IPS-20b (cell line): ENCODE measurements around the gene RPS14.
A peak's percentile ranks its signal among the peaks of the same experiment; 100 is the strongest.
"Not testable (repeated sequence)": the region's sequence is repeated elsewhere in the genome, so short reads cannot be mapped to it uniquely, and the experiment has no call there.

ENCODE experiments used
- H3K27ac ChIP-seq: one replicate; pipeline ENCODE4 v1.5.1; 2013; ENCODE audit warnings: low read length
- H3K27me3 ChIP-seq: 2 replicates; pipeline ENCODE4 v1.6.1; 2013; ENCODE audit warnings: mild to moderate bottlenecking, low read length, inconsistent platforms; ENCODE audit not compliant: insufficient read depth
- H3K36me3 ChIP-seq: 2 replicates; pipeline ENCODE4 v1.6.1; 2013; ENCODE audit warnings: low read depth, mild to moderate bottlenecking, inconsistent platforms, low read length, moderate library complexity; ENCODE audit not compliant: insufficient read depth
- H3K4me1 ChIP-seq: 2 replicates; pipeline ENCODE4 v1.6.1; 2013; ENCODE audit warnings: mild to moderate bottlenecking, control low read depth, inconsistent platforms, low read length, moderate library complexity; ENCODE audit not compliant: insufficient read depth
- H3K4me3 ChIP-seq: 2 replicates; pipeline ENCODE4 v1.5.1; 2013; ENCODE audit warnings: mild to moderate bottlenecking, low read length, inconsistent platforms
- H3K9ac ChIP-seq: 2 replicates; pipeline ENCODE4 v1.6.1; 2013; ENCODE audit warnings: low read depth, mild to moderate bottlenecking, inconsistent platforms, low read length, moderate library complexity
- H3K9me3 ChIP-seq: 2 replicates; pipeline ENCODE4 v1.6.1; 2013; ENCODE audit warnings: mild to moderate bottlenecking, low read depth, low read length, inconsistent platforms; ENCODE audit not compliant: insufficient read depth

Gene RPS14

DNA sequence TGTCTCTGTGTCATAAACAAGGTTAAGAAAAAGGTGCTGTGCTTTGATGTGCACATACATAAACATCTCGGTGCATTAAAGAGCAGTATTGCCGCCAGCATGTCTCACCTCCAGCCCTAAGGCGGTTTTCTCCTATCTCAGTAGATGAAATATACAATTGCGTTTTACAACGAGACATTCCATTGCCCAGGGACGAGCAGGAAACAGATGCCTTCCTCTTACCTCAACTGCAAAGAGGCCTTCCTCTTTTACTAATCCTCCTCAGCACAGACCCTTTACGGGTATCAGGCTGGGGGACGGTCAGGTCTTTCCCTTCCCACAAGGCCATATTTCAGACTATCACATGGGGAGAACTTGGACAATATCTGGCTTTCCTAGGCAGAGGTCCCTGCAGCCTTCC lies 4.5 kb upstream of the RPS14 start:
- not testable (repeated sequence) for H3K27me3 ChIP-seq, H3K9me3 ChIP-seq, H3K4me3 ChIP-seq, H3K27ac ChIP-seq, H3K4me1 ChIP-seq, H3K36me3 ChIP-seq, H3K9ac ChIP-seq

- no peak overlapping the region for H3K9ac ChIP-seq
Measured at GRCh38 chr5:150452914-150453313, 3.4 kb upstream of the RPS14 start.

GRCh38 chr5:150451594-150451993 lies 2.1 kb upstream of the RPS14 start:
- H3K9me3 ChIP-seq, result no peaks in the 10 kb centered on the region
- H3K27me3 ChIP-seq, result no peaks in the 10 kb centered on the region
- no peak overlapping the region for H3K9ac ChIP-seq
- H3K4me1 ChIP-seq, result peaks cover 12% of the 10 kb centered on the region; the same call in 1 of the 2 replicates
- no peak overlapping the region for H3K4me3 ChIP-seq
- H3K27ac ChIP-seq, result no peak overlapping the region
- H3K36me3 ChIP-seq, result peaks cover 27% of the 10 kb centered on the region

More at GRCh38 chr5:150452914-150453313, 3.4 kb upstream of the RPS14 start:
- Histone ChIP-seq H3K36me3 (peaks cover 14% of the 10 kb centered on the region), H3K27me3 (no peaks in the 10 kb centered on the region), H3K27ac (no peak overlapping the region), H3K9me3 (no peaks in the 10 kb centered on the region), H3K4me3 (no peak overlapping the region), H3K4me1 (peaks cover 8% of the 10 kb centered on the region)

DNA sequence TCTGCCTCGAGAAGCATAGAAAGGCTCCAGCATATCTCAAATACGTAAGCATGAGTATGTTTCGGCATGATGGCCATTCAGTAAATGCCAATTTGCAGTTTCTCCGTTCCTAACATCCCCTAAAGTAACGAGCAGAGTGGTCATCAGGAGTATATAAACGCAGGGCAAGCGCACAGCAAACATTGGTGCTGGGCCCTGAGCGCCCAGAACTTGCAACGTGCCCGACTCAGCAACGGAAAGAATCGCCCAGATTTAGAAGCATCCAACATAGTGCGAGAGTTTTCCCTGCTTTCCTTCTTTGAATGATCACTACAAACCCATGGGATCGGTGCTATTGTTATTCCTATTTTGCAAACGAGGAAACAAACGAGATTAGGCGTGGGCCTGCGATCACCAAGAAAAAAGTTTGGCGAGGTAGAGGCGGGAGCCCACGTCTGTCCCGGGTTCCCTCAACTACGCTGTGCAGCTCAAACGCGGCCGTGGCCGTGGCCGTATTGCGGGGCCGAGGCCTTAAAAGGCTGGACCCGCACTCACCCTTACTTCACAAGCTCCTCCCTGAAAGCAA lies 505 bp downstream of the RPS14 start:
- peaks cover 53% of the 10 kb centered on the region for H3K36me3 ChIP-seq

DNA sequence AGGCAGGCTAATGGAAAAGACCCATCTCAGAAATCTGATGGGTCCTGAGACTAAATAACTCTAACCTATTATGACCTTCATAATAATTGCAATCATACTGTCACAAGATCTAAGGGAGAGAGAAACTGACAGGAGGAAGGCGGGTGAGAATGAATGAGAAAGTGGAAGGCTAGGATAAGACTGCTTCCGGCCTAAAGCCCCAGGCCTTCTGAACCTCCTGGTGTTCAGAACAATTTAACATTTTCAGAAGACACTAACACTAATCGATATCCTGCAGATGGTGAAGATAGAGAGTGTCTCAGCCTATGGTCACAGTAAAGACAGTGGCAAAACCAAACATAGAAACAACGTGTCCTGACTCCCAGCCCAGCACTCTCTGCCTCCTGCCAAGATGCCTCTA lies 1.2 kb downstream of the RPS14 start:
- Histone ChIP-seq H3K9me3 (no peaks in the 10 kb centered on the region), H3K27me3 (no peaks in the 10 kb centered on the region), H3K36me3 (peaks cover 60% of the 10 kb centered on the region), H3K27ac (peak overlapping the region; percentile 99), H3K9ac (peak overlapping the region; percentile 98), H3K4me1 (peaks cover 10% of the 10 kb centered on the region; the same call in 1 of the 2 replicates), H3K4me3 (peak overlapping the region; percentile 94)

More for the DNA sequence above, 505 bp downstream of the RPS14 start:
- peaks cover 10% of the 10 kb centered on the region; the same call in 1 of the 2 replicates for H3K4me1 ChIP-seq
- H3K9ac ChIP-seq, result peak overlapping the region; percentile 98
- H3K27ac ChIP-seq, result peak overlapping the region; percentile 99
- H3K27me3 ChIP-seq, result no peaks in the 10 kb centered on the region
- H3K9me3 ChIP-seq, result no peaks in the 10 kb centered on the region
- H3K4me3 ChIP-seq, result peak overlapping the region; percentile 94

DNA sequence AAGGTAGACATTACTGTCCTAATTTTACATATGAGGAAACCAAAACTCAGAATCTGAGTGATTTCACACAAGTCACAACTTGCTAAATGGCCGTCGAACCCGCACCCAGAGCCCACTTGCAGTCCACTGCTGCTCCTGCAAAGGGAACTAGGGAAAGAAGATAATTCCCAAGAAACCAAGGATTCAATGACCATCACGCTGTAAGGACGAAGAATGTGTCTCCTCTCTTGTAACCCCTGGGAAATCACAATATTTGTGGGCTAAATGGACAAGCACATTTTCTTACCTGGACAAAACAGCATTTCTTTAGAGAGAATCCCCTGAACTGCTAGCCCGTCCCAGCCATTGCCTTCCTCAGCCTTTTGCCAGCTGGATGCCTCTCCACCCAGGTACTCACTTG lies 2.4 kb downstream of the RPS14 start:
- H3K27ac ChIP-seq, result no peak overlapping the region
- H3K36me3 ChIP-seq, result peaks cover 66% of the 10 kb centered on the region

GRCh38 chr5:150446583-150446982 lies 3.0 kb downstream of the RPS14 start:
- H3K27ac ChIP-seq, result no peak overlapping the region
- peak overlapping the region; percentile 46; the same call in 1 of the 2 replicates for H3K9ac ChIP-seq
- no peak overlapping the region for H3K4me3 ChIP-seq
- no peaks in the 10 kb centered on the region for H3K27me3 ChIP-seq
- H3K9me3 ChIP-seq, result no peaks in the 10 kb centered on the region
- H3K36me3 ChIP-seq, result peaks cover 66% of the 10 kb centered on the region
- H3K4me1 ChIP-seq, result peaks cover 13% of the 10 kb centered on the region; the same call in 1 of the 2 replicates

More for the DNA sequence above, 2.4 kb downstream of the RPS14 start:
- no peaks in the 10 kb centered on the region for H3K27me3 ChIP-seq
- peak overlapping the region; percentile 94; the same call in 1 of the 2 replicates for H3K4me3 ChIP-seq
- peaks cover 10% of the 10 kb centered on the region; the same call in 1 of the 2 replicates for H3K4me1 ChIP-seq
- peak overlapping the region; percentile 98 for H3K9ac ChIP-seq
- no peaks in the 10 kb centered on the region for H3K9me3 ChIP-seq

GRCh38 chr5:150446088-150446487 lies 3.5 kb downstream of the RPS14 start:
- Histone ChIP-seq H3K27me3 (no peaks in the 10 kb centered on the region), H3K27ac (no peak overlapping the region), H3K4me1 (peaks cover 14% of the 10 kb centered on the region; the same call in 1 of the 2 replicates), H3K9me3 (no peaks in the 10 kb centered on the region), H3K36me3 (peaks cover 66% of the 10 kb centered on the region), H3K4me3 (no peak overlapping the region), H3K9ac (no peak overlapping the region; the same call in 1 of the 2 replicates)

- no peak overlapping the region for H3K4me3 ChIP-seq
- H3K27ac ChIP-seq, result no peak overlapping the region
- no peaks in the 10 kb centered on the region for H3K27me3 ChIP-seq
- H3K36me3 ChIP-seq, result peaks cover 66% of the 10 kb centered on the region
- H3K4me1 ChIP-seq, result peaks cover 16% of the 10 kb centered on the region; the same call in 1 of the 2 replicates
- H3K9me3 ChIP-seq, result no peaks in the 10 kb centered on the region
- no peak overlapping the region for H3K9ac ChIP-seq
Measured at GRCh38 chr5:150444770-150445169, 4.8 kb downstream of the RPS14 start.

DNA sequence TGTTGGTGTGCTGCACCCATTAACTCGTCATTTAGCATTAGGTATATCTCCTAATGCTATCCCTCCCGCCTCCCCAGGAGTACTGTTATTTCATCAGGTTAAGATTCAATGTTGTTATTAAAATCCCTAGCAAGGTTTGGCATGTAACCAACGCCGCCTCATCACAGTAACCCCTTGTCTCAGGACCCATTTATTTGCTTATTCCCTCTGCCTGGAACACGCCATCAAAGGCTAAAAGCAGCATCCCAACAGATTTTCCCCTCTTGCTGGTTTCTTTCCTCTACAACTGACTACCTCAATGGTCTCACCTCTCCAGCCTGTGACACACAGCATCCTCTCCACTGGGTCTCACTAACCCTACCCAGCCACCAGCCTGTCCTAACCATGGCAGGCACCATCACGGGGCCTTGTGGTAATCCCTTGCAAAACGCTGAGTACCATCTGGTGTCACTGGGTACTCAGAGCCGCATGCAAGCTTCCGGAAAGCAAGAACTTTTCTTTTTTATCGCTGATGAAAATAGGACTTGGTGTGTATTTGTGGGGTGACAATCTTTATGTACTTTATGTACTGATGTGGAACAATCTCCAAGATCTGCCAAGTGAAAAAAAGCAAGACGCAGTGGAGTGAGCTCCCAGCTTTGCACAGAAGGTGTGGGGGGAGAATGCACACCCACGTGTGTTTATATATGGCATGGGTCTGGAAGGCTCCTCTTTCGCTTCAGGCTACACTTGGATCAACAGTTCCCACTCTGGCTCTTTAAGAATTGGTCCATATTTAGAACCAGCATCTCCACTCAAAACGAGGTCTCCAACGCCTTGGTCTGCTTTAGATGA lies 6.1 kb downstream of the RPS14 start:
- Histone ChIP-seq H3K27me3 (no peaks in the 10 kb centered on the region), H3K4me1 (peaks cover 16% of the 10 kb centered on the region; the same call in 1 of the 2 replicates), H3K27ac (no peak overlapping the region), H3K9ac (no peak overlapping the region), H3K4me3 (no peak overlapping the region), H3K9me3 (no peaks in the 10 kb centered on the region), H3K36me3 (peaks cover 57% of the 10 kb centered on the region)

DNA sequence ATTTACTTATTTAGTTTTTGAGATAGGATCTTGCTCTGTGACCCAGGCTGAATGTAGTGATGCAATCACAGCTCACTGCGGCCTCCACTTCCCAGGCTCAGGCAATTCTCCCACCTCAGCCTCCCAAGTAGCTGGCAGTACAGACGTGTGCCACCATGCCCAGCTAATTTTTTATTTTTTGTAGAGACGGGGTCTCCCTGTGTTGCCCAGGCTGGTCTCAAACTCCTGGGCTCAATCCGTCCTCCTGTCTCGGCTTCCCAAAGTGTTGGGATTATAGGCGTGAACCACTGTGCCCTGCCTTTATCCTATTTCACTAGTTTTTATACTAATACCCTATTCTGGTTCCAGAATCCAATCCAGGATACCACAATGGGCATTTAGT lies 6.8 kb downstream of the RPS14 start:
- Histone ChIP-seq H3K36me3 (peaks cover 49% of the 10 kb centered on the region), H3K9me3 (no peaks in the 10 kb centered on the region), H3K9ac (no peak overlapping the region), H3K27ac (no peak overlapping the region), H3K4me1 (peaks cover 10% of the 10 kb centered on the region; the same call in 1 of the 2 replicates), H3K27me3 (no peaks in the 10 kb centered on the region), H3K4me3 (no peak overlapping the region)
